RWPE1 (cell line): ENCODE data around the gene WFDC5.

ENCODE experiments used
- CTCF ChIA-PET: fragments of 350-600 bp; sonication (Branson Sonifier 250); formaldehyde crosslinking; extraction: SDS; loops from one replicate; lab custom pipeline; 2021; lab: Yijun Ruan, JAX
- POLR2A ChIA-PET: fragments of 400-600 bp; formaldehyde crosslinking; extraction: SDS; loops from one replicate; lab custom pipeline; 2020; ENCODE audit warnings: antibody characterized with exemption; ENCODE audit not compliant: low non-redundant PET; lab: Yijun Ruan, JAX
- DNase-seq: peaks from one replicate; pipeline ENCODE4 v3.0.0; 2012; ENCODE audit warnings: low spot score
- H3K27ac ChIP-seq: fragments of 450-650 bp; 2 replicates; pipeline ENCODE4 v1.5.1; 2017
- CTCF ChIP-seq: fragments of 450-650 bp; conservative IDR thresholded peaks from 2 replicates; pipeline ENCODE4 v1.5.1; 2017; ENCODE audit warnings: low read depth, mild to moderate bottlenecking

The WFDC5 gene

GRCh38 chr20:45083127-45083526 lies 31.8 kb downstream of the WFDC5 start:
- CTCF ChIA-PET = interaction anchor here (0.9 to 1.5 kb wide), 5 partner anchors 13 to 211 kb away, joined by 3 to 9 read pairs (median 3); no protein-coding TSS in a partner anchor
- POLR2A ChIA-PET = no interaction called here
- H3K27ac ChIP-seq = no peak overlapping the region
- no peak for TF ChIP-seq CTCF
- DNase-seq = no peak

- ChIA-PET CTCF (interaction anchor here (0.6 to 1.4 kb wide), 4 partner anchors 13 to 209 kb away, joined by 3 to 9 read pairs (median 6); no protein-coding TSS in a partner anchor), POLR2A (no interaction called here)
- no peak overlapping the region for H3K27ac ChIP-seq
- DNase-seq = no peak
- TF ChIP-seq CTCF = no peak
These were observed 32.5 kb downstream of the WFDC5 start for GRCh38 chr20:45082468-45082867.

GRCh38 chr20:45080867-45081624 lies 33.9 kb downstream of the WFDC5 start:
- ChIA-PET POLR2A (no interaction called here), CTCF (interaction anchor here (0.6 kb wide), 1 partner anchor 132 kb away, joined by 4 read pairs; no protein-coding TSS in a partner anchor)
- TF ChIP-seq CTCF = no peak
- DNase-seq = no peak
- H3K27ac ChIP-seq = no peak overlapping the region

- CTCF ChIA-PET = interaction anchor here (0.6 to 3.4 kb wide), 2 partner anchors 33 to 148 kb away, joined by 3 to 17 read pairs; no protein-coding TSS in a partner anchor
- POLR2A ChIA-PET = no interaction called here
- no peak for TF ChIP-seq CTCF
- H3K27ac ChIP-seq = no peak overlapping the region
- DNase-seq = no peak
These were observed 37.4 kb downstream of the WFDC5 start for GRCh38 chr20:45077559-45077958.

- ChIA-PET POLR2A (no interaction called here), CTCF (interaction anchor here (3.0 kb wide), 1 partner anchor 29 kb away, joined by 22 read pairs; no protein-coding TSS in a partner anchor)
- no peak overlapping the region for H3K27ac ChIP-seq
- TF ChIP-seq CTCF = no peak
- no peak for DNase-seq
These were observed 41.8 kb downstream of the WFDC5 start for GRCh38 chr20:45073221-45073620.

GRCh38 chr20:45072066-45072465 lies 42.9 kb downstream of the WFDC5 start:
- CTCF ChIA-PET = interaction anchor here (0.6 to 3.0 kb wide), 5 partner anchors 18 to 130 kb away, joined by 3 to 22 read pairs (median 3); no protein-coding TSS in a partner anchor
- POLR2A ChIA-PET = no interaction called here
- TF ChIP-seq CTCF = no peak
- peak overlapping the region; percentile 75 for H3K27ac ChIP-seq
- no peak for DNase-seq
